ENCODE measurements around the gene METTL1. TPM values are rescaled to one million over a fixed set of nuclear protein-coding genes. Genes with fewer than 3 reads are reported as not detected.

METTL1 gene
- total and polyA plus RNA-seq, 9 of the 15 experiments (the other 6 are each of a cell fraction or from before 2014, with no cell fraction given): 12.6 to 65.9 (median 39.2) TPM

- TF ChIP-seq, protein P1, sequence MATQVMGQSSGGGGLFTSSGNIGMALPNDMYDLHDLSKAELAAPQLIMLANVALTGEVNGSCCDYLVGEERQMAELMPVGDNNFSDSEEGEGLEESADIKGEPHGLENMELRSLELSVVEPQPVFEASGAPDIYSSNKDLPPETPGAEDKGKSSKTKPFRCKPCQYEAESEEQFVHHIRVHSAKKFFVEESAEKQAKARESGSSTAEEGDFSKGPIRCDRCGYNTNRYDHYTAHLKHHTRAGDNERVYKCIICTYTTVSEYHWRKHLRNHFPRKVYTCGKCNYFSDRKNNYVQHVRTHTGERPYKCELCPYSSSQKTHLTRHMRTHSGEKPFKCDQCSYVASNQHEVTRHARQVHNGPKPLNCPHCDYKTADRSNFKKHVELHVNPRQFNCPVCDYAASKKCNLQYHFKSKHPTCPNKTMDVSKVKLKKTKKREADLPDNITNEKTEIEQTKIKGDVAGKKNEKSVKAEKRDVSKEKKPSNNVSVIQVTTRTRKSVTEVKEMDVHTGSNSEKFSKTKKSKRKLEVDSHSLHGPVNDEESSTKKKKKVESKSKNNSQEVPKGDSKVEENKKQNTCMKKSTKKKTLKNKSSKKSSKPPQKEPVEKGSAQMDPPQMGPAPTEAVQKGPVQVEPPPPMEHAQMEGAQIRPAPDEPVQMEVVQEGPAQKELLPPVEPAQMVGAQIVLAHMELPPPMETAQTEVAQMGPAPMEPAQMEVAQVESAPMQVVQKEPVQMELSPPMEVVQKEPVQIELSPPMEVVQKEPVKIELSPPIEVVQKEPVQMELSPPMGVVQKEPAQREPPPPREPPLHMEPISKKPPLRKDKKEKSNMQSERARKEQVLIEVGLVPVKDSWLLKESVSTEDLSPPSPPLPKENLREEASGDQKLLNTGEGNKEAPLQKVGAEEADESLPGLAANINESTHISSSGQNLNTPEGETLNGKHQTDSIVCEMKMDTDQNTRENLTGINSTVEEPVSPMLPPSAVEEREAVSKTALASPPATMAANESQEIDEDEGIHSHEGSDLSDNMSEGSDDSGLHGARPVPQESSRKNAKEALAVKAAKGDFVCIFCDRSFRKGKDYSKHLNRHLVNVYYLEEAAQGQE (IDR thresholded peaks at IDR 0.05; ENCODE audit: borderline replicate concordance): peak; percentile 90
- TF ChIP-seq, protein P1 (CRISPR knock-in tag; IDR thresholded peaks at IDR 0.05; ENCODE audit: low read depth): no peak
- TF ChIP-seq ZNF717 (CRISPR knock-in tag; IDR thresholded peaks at IDR 0.05) (no peak), SMARCA4 (IDR thresholded peaks at IDR 0.05) (0 out of 2 replicates have a peak, but pooled peaks have one; percentile 31), U2AF1 (optimal IDR thresholded peaks at IDR 0.05; ENCODE audit: low read depth, low read length) (no peak), ZFP91 (CRISPR knock-in tag; IDR thresholded peaks at IDR 0.05) (no peak), JUND (IDR thresholded peaks at IDR 0.05; ENCODE audit: borderline replicate concordance, low read depth, low read length) (peak; percentile 31; the same call in 1 of the 2 replicates), JUND (tag; IDR thresholded peaks at IDR 0.05; ENCODE audit: borderline replicate concordance, low read depth, low read length) (no peak; the same call in 2 of the 3 replicates), TOE1 (IDR thresholded peaks at IDR 0.05; ENCODE audit: borderline replicate concordance) (no peak), TOE1 (CRISPR knock-in tag; IDR thresholded peaks at IDR 0.05; ENCODE audit: borderline replicate concordance, low read depth) (no peak), NFIX (CRISPR knock-in tag; IDR thresholded peaks at IDR 0.05; ENCODE audit: low read depth) (no peak), ETS2 (tag; IDR thresholded peaks at IDR 0.05; ENCODE audit: borderline replicate concordance, poor library complexity, severe bottlenecking) (no peak), PCBP2 (IDR thresholded peaks at IDR 0.05; ENCODE audit: low read depth, low read length, poor library complexity, severe bottlenecking) (no peak)
- TF ChIP-seq, protein P2, sequence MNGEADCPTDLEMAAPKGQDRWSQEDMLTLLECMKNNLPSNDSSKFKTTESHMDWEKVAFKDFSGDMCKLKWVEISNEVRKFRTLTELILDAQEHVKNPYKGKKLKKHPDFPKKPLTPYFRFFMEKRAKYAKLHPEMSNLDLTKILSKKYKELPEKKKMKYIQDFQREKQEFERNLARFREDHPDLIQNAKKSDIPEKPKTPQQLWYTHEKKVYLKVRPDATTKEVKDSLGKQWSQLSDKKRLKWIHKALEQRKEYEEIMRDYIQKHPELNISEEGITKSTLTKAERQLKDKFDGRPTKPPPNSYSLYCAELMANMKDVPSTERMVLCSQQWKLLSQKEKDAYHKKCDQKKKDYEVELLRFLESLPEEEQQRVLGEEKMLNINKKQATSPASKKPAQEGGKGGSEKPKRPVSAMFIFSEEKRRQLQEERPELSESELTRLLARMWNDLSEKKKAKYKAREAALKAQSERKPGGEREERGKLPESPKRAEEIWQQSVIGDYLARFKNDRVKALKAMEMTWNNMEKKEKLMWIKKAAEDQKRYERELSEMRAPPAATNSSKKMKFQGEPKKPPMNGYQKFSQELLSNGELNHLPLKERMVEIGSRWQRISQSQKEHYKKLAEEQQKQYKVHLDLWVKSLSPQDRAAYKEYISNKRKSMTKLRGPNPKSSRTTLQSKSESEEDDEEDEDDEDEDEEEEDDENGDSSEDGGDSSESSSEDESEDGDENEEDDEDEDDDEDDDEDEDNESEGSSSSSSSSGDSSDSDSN (IDR thresholded peaks at IDR 0.05; ENCODE audit: borderline replicate concordance in 1 of 2, low read depth in 2 of 2, low read length in 2 of 2): 0 out of 4 replicates have a peak, but pooled peaks of 1 of the 2 experiments have one; percentile 26
- TF ChIP-seq, protein P3, sequence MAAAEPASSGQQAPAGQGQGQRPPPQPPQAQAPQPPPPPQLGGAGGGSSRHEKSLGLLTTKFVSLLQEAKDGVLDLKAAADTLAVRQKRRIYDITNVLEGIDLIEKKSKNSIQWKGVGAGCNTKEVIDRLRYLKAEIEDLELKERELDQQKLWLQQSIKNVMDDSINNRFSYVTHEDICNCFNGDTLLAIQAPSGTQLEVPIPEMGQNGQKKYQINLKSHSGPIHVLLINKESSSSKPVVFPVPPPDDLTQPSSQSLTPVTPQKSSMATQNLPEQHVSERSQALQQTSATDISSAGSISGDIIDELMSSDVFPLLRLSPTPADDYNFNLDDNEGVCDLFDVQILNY (CRISPR knock-in tag; IDR thresholded peaks at IDR 0.05): no peak
Observed at GRCh38 chr12:57816855-57817151, 44.9 kb upstream of the METTL1 start (continued).

All from K562 (cell line).